NCI-H2227 (cell line): ENCODE results near the gene PER2.
"Not testable (repeated sequence)": the region's sequence is repeated elsewhere in the genome, so short reads cannot be mapped to it uniquely, and the experiment has no call there.

ENCODE experiments used
- DNase-seq: peaks from one replicate; lab custom pipeline; 2025; ENCODE audit not compliant: unreplicated experiment; lab: John Stamatoyannopoulos, UW

PER2 gene

DNA sequence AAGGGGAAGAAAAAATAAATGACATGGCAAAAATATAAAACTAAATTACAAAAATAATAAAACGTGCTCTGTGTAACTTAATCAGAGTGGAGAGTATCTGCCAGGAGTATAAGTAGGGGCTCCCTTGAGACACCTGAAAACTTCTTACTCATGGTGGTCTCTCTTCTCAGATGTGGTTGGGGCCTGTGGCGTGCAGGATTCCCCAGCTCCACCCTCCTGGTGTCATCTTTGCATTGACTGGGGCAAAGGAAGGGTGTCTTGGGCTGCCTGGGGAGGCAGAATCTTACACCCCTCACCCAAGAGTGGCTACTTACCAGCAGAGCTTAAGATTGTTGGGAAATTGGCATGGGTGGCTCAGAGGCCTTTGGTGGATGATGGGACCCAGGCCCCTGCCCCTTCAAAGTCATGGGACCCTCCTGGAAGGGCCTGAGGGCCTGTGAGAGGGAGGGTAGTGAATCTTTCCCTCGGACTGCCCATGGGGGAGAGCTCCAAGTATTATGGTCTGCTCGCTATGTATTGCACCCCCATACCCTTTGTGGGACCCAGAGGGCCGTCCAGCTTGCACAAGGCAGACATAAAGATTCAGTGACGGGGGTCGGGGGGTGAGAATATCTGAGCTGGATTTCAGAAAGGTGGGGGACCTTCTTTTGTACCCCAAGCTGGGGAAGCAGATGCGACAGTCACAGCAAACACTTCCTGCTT, 25.0 kb upstream of the PER2 start:
- DNase-seq = no peak

DNA sequence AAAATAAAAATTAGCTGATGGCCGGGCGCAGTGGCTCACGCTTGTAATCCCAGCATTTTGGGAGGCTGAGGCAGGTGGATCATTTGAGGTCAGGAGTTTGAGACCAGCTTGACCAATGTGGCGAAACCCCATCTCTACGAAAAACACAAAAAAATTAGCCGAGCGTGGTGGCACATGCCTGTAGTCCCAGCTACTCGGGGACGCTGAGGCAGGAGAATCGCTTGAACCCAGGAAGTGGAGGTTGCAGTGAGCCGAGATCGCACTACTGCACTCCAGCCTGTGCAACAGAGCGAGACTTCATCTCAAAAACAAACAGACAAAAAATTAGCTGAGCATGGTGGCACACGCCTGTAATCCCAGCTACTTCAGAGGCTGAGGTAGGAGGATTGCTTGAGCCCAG, 22.3 kb upstream of the PER2 start:
- not testable (repeated sequence) for DNase-seq

DNA sequence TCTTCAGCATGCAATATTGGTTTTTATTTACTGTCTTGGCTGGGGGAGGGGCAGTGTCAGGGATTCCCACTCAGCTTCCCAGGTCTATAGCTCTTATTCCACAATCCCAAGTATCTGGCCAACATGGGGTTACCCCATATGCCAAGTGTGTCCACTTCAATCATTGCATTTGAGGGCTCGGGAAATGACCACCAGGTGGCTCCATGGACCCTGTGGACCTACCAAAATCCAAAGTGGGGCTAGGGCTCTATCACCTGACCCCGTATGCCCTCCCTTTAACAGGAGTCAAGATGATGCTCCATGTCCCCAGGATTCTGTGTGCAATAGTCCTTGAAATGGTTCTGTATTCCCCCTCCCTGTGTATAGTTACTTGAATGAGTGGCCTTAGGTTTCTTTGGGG, 19.8 kb upstream of the PER2 start:
- DNase-seq = no peak

DNA sequence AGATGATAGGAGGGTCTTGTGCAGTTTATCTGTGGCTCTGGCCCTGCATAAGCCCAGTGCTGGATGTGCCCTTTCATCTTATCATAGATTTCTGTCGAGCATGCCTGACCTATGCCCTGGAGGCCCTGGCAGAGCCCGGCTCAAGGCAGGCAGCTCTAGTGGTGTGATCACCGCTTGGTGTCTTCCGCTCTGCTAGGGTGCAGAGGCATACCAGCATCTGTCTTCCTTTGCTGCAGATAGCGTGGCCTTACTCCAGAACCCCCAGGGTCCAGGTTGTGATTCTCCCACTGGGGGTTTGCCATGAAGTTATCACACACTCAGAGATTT, 18.2 kb upstream of the PER2 start:
- DNase-seq = no peak

DNA sequence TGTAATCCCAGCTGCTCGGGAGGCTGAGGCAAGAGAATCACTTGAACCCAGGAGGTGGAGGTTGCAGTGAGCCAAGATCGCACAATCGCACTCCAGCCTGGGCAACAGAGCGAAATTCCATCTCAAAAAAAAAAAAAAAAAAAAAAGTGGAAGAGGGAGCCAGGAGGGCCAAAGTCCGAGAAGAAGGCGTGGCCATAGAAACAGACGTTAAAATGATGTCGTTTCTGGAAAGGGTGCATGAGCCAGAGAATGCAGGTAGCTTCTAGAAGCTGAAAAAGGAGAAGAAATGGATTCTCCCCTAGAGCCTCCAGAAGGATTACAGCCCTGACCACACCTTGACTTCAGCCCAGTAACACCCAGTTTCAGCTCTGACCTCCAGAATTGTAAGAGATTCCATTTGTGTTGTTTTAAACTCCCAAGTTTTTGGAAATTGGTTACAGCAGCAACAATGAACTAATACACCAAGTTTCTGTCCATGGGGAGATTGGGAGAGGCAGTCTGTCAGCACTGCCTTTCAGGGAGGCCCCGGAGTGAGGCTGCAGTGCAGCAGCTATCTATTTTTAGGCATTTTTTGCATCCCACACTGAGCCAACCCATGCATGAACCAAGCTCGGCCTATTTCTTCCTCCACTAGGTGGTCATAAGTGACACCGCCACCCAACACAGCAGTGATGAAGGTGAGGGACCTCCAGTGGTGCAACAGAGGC, 17.7 kb upstream of the PER2 start:
- no peak for DNase-seq

DNA sequence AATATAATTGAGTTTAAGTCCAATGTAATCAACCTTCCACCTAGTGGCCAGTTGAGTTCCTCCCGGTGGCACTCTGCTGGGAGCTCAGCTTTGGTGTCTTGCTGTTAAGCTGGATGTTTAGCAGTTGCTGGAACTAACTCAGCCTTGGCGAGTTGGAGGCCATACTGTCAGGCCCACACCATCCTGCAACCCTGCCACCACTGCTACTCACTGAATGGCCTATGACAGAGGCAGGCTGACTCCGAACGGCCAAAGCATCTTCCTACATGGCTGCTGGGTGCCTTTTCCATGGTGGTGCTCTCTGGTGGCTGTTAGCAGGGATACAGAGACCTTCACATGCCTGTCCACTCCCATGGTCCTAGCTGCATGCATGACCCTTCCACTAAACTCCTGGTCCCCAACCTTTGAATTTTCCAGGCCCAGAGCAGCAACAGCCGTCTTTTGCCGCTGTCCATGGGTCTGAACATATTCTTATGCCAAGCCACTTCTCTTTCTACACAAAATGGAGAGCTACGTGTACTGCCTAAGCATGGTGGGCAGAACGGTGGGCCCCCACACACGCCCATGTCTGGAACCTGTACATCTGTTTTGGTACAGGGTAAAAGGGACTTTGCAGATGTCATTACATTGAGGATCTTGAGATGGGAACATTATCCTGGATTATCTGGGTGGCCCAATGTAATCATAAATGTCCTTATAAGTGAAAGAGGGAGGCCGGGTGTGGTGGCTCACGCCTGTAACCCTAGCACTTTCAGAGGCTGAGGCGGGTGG, 16.9 kb upstream of the PER2 start:
- no peak for DNase-seq

DNA sequence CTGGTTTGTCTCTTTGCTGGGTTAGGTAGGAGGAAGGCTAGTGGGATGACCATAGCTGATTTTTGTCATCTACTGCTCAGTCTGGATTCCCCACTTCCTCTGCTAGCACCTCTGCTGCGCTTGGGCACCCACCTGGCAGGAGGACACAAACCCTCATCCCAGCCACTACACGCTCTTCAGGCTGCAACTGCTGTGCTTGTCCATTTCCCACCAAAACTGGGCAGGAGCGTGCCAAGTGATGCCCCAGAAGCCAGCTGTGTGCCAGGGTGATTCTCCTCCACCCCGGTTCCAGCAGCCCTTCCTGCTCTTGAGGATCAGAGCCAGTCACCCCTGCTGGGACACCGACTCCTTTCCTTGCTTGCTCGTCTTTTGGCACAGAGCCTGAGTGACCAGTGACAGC, 15.7 kb upstream of the PER2 start:
- DNase-seq = no peak

DNA sequence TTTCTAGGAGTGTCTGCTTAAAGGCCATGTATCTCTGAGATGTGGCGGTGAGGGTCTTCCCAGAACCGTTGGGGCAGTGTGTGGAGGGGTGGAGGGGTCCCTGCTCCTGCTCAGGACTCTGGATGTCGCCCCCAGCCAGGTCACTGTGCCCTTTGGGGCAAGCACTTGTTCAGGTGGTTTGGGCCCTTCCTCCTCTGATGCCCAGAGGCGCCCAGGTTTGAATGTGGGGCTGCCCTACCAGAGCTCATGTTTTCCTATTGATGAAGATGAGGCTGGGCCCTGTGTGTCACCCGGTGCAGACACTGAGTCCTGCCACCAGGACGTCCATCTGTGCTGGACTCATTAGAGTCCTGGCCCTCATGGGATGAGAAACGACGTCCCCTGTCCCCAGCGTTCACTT, 14.3 kb upstream of the PER2 start:
- DNase-seq = no peak

DNA sequence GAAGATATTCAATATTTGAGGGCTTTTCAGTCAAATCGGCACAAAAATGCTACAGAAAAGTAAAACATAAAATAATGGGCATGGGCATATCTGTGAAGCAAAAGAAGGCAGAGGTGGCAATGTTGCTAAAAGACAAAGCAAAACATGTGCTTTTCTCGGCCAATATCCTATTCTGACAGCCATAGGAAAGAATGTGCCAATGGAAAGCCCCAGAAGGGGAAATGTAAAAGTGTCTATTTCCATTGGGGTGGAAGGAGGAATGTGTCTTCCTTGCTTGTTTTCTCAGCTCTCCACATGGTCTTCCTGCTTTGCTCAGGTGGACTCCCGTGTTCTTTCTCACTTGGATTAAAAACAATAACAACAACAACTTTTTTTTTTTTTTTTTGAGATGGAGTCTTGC, 13.7 kb upstream of the PER2 start:
- no peak for DNase-seq

DNA sequence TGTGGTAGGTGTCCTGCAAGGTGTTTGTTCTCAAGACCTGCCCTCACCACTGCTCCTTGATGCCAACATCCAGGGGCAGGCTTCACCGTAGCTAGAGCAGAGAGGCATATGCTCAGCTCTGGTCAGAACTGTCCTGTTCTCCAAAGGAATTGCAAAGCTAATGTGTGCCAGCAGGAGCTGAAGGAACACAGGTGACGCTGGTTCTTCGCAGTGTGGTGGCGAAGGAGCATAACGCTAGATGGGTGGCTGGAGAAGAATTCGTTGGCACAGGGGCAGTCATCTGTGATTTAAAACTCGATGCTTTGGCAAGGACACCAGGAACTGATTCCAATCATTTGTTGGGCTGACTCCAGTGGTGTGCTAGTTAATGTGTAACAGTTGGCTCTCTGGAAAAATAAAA, 11.4 kb upstream of the PER2 start:
- DNase-seq = no peak

DNA sequence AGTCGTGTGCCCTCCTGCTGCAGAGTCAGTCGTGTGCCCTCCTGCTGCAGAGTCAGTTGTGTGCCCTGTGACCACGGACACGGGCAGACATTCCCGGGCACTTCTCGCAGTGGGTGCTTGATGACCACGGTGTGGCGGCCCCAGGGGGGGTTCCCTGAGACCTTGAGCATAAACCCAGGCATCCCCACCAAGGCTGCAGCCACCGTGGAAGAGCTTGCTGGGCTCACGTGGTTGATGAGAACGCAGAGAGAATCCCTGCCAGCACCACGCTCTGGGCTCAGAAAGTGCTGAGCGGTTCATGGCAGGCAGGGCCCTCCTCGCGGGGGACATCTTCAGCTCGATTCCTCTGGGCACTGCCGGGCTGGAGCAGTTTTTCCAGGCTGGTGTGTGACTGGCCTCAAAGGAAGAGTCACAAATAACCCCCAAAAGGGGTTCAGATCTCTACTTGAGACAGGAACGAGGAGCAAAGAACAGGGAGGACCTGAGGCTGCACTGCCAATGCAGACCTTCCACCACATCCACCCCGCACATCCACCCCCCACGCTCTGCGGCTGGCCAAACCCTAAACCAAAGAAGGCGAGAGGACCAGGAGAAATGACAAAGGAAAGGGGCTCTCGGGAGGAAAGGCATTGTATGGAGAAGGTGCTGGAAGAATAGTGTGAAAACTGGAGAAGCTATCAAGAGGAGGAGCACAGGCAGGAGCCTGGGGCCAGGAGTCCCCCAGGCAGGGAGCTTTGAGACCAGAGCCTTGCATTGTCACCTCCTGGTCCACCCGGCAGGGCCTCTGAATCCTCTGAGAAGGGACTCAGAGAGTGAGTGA, 8.4 kb upstream of the PER2 start:
- no peak for DNase-seq

DNA sequence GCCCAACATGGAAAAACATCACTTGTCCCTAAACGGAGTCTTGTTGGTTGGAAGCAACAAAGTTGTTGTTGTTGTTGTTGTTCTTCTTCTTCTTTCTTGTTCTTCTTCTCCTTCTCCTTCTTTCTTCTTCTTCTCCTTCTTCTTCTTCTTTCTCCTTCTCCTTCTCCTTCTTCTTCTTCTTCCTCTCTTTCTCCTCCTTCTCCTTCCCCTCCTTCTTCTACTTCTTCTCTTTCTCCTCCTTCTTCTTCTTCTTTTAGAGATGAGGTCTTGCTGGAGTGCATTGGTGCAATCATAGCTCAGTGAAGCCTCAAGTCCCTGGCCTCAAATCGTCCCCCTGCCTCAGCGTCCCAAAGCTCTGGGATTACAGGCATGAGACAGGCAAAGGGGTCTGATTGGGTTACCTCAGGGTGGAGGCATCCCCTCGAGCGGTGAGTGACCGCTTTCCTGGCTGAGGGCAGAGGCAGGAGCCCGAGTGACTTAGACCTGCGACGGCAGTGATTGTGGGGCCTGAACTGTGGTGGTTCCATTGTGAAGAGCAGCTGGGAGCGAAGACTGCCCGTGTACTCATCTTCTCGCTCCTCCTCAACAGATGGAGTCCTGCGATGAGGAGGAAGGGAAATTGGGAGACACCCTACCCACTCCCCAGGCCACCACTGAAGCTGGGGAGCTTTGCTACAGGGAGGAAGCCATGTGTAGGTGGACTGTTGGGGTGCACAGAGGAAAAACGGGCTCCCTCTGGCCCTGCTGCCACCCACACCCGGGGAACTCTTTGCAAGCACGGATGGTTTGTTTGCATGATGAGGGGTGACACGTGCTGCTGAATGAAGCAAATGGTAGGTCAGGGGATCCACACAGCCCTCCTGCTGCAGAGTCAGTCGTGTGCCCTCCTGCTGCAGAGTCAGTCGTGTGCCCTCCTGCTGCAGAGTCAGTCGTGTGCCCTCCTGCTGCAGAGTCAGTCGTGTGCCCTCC, 7.0 kb upstream of the PER2 start:
- DNase-seq = no peak

DNA sequence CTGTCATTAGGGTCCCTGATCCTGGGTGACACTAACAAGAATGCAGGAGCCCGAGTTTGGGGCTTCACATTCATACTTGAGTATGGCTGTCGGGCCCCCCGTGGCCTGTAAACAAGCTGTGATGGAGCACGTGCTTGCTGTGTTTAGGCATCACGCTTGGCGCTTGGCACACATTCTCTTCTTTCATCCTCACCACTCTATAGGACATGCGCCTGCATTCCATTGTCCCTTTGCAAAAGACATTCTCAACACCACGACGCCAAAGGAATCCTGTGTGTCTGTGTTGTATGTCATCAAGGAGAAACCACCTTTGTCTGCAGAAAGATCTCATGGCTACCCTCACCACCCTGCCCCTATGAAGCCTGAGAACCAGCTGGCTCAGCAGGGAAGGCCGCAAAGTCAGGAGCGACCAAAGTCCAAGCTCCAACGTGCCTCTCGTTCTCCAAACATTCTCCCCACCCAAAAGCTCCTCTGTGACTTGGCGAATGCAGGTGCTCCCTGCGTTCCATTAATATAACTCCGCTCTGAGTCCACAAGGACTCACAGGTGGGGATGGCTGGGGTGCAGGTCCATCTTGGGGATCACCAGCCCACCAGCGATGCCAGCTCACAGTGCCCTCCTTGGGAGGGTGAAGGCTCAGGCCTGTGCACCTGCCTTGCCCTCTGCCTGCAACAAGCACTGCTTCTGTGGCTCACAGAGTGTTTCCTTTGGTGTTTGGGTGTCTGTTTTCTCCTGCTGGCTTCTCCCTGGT, 6.2 kb upstream of the PER2 start:
- no peak for DNase-seq

DNA sequence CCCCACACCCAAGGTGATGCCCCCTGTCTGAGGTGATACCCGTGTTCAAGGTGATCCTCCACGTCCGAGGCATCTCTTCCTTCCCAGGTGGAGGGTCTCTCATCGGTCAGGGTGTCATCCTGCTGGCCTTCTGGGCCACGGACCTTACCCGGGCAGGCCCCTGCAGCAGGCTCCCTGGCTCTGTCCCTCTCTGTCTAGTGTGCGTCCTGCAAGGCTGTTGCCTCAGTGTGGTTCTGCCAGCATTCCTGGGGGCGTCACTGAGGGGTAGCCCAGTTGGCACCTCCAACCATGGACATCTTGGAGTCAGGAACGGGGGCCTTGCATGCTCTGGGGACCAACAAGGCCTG, 5.6 kb upstream of the PER2 start:
- no peak for DNase-seq

DNA sequence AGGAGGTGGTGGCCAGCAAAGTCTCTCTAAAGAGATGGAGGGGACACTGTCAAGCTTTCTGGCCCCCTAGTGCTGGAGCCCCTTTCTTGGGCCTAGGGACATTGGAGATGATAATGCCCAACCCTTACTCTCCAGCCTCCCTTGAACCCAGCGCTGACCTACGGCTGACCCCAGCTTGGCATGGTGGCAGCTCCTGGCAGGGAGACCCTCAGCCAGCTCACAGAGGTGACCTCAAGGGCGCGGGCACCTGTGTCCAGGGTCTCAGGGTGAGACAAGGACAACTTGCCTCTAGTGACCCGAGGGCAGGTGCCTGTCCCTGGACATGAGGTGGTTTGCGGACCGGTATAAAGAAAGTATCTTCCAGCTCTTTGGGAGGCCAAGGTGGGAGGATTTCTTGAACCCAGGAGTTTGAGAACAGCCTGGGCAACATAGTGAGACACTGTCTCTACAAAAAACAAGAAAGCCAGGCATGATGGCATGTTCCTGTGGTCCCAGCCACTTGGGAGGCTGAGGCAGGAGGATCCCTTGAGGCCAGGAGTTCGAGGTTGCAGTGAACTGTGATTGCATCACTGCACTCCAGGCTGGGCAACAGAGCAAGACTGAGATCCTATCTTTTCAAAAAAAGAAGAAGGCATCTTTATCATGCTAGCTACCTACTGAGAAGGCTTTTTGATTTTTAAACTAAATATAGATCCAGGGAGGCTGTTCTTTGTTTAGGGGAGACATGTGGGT, 3.3 kb upstream of the PER2 start:
- DNase-seq = no peak

DNA sequence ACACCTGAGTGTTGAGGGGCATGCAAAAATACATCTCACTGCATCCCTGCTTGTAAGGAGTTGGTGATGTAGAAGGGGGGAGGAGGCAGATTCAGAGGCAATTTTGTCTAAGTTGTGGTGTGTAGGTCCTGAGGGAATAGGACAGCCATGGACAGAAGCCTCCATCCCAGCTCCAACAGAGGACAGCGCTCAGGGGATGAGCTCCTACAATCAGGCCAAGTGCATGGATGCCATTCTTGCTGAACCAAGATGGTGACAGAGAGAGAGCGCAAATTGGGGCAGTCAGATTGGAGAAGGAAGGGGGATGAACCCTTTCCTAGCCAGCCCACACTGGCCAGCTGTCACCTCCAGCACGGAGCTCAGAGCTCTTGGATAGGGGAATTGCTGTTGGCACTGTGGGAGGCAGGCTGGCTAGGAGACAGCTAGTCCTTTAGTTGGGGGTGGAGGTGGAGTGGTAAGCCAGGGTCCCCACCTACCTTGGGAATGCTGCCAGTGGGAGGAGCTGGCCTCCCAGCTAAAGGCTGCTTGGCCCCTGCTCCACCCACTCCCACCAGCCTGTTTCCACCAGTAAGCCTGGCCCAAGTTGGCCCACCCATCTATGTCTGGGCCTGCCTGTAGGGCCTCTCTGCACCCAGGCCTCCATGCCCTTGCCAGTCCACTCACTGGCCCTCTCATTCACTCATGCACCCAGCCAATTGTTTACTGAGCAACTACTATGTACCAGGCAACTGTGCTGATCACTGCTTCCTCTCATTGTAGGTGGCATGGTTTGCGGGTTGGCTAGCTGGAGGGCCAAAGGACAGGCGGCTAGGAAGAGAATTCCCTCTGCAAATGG, 2.5 kb upstream of the PER2 start:
- DNase-seq = no peak

DNA sequence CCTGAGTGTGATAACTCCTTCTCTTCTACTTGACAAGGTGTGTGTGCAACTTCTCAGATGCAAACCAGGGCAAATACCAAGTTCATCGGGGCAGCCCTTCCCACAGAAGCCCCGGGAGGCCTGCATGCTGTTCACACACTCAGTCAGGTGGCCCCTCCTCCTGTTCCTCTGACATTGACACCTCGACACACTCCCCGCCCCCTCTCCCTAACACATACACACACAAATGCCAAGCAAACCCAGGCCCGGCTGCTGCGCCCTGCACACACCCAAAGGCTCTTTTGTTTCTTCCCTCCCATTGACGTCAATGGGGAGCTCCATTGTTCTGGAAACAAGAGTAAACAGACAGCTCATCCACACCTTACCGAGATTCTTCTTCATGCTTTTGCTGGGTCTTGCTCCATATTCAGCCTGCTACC, 1.7 kb upstream of the PER2 start:
- DNase-seq = peak; percentile 56

DNA sequence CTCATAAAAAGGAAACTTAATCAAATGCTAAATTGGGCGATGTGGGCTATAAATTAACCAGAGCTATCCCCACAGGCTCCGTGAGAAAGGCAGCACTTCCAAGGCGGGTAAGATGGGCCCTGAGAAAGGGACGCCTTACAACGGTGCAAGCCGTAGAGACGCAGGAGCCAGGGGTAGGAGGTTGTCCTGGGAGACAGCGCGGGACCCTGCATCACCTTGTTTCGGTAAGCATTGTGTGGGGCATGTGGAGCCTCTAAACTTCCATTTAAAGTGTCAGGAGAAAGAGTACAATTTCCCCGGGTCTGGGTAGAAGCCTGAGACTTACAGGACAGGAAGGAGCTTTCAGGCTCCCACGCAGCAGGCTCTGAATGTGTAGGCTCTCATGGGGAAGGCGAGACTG, 1.2 kb upstream of the PER2 start:
- no peak for DNase-seq
